Keratinocyte (primary cell): ENCODE results near the gene ACSF3.

Source experiments
- EZH2 ChIP-seq: IDR thresholded peaks from one replicate; pipeline ENCODE4 v1.6.1; 2012; ENCODE audit warnings: inconsistent platforms, mild to moderate bottlenecking, low read length, moderate library complexity
- TF ChIP-seq, protein P1 (sequence below), 3 experiments: IDR thresholded peaks in 1 of 3; conservative IDR thresholded peaks in 1 of 3; optimal IDR thresholded peaks in 1 of 3; 2 replicates in 2 of 3; 3 replicates in 1 of 3; pipeline versions ENCODE3 to v1.5.1; 2011; ENCODE audit warnings: low read length in 3 of 3, mild to moderate bottlenecking in 3 of 3, moderate library complexity in 2 of 3, control low read depth in 1 of 3, inconsistent platforms in 1 of 3; ENCODE audit not compliant: insufficient read depth in 2 of 3; ENCODE audit errors: extremely low read depth in 1 of 3

DNA sequence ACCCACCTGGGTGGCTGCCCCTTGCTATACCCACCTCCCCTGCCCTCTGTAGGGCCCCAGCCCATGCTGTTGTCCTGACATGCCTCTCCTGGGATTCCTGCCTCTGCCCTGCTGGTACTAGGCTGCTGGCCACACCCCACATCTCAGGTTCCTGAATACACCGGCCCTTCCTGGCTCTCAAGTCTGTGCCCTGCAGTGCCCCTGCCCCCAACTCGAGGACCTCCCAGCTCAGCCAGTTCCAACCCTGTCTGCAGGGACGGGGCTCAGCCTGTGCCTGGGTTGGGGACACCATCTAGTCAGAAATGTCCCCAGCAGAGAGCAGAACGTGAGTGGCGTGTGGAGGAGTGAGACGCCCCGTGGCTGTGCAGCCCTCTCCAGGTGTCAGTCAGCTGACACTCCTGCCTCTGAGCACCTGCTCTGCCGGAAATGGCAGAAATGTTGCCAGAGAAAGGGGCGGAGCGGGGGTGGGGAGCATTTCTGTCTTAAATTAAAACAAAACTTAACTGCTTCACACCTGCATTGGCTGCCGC, 28.7 kb downstream of the ACSF3 start:
- TF ChIP-seq, protein P1, sequence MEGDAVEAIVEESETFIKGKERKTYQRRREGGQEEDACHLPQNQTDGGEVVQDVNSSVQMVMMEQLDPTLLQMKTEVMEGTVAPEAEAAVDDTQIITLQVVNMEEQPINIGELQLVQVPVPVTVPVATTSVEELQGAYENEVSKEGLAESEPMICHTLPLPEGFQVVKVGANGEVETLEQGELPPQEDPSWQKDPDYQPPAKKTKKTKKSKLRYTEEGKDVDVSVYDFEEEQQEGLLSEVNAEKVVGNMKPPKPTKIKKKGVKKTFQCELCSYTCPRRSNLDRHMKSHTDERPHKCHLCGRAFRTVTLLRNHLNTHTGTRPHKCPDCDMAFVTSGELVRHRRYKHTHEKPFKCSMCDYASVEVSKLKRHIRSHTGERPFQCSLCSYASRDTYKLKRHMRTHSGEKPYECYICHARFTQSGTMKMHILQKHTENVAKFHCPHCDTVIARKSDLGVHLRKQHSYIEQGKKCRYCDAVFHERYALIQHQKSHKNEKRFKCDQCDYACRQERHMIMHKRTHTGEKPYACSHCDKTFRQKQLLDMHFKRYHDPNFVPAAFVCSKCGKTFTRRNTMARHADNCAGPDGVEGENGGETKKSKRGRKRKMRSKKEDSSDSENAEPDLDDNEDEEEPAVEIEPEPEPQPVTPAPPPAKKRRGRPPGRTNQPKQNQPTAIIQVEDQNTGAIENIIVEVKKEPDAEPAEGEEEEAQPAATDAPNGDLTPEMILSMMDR (optimal IDR thresholded peaks at IDR 0.05 in 1 of 3, IDR thresholded peaks at IDR 0.05 in 1 of 3, conservative IDR thresholded peaks at IDR 0.05 in 1 of 3; ENCODE audit: extremely low read depth in 1 of 3, insufficient read depth in 2 of 3, low read length in 3 of 3) = no peak
- no peak for TF ChIP-seq EZH2
